ENCODE measurements around the gene FHOD1.

GRCh38 chr16:67245186-67245585 is 2.1 kb downstream of the FHOD1 start:
- no peak for TF ChIP-seq ZNF274 (IDR thresholded peaks at IDR 0.05; ENCODE audit: insufficient read depth, insufficient read length)
- TF ChIP-seq ETV6 (conservative IDR thresholded peaks at IDR 0.05 in 1 of 2, IDR thresholded peaks at IDR 0.05 in 1 of 2; ENCODE audit: borderline replicate concordance in 1 of 2, low read depth in 1 of 2) = no peak
- no peak for TF ChIP-seq BHLHE40 (IDR thresholded peaks at IDR 0.05; ENCODE audit: borderline replicate concordance in 1 of 2, low read depth in 2 of 2, low read length in 1 of 2)
- no peak for TF ChIP-seq CTCF (IDR thresholded peaks at IDR 0.05 in 2 of 3, conservative IDR thresholded peaks at IDR 0.05 in 1 of 3; ENCODE audit: control insufficient read depth in 2 of 3, extremely low read depth in 1 of 3, insufficient read depth in 1 of 3, low read depth in 3 of 3, low read length in 3 of 3)
- no peak for TF ChIP-seq JUND (IDR thresholded peaks at IDR 0.05; ENCODE audit: low read depth, low read length)
- TF ChIP-seq REST (IDR thresholded peaks at IDR 0.05; ENCODE audit: low read depth, low read length) = no peak
- no peak for TF ChIP-seq SRF (IDR thresholded peaks at IDR 0.05; ENCODE audit: low read depth in 2 of 2, low read length in 2 of 2)
- TF ChIP-seq ZBTB11 (CRISPR knock-in tag; IDR thresholded peaks at IDR 0.05) = no peak
- TF ChIP-seq HDAC2 (IDR thresholded peaks at IDR 0.05) = no peak
- TF ChIP-seq PRDM15 (CRISPR knock-in tag; IDR thresholded peaks at IDR 0.05) = no peak
- no peak for TF ChIP-seq POLR2AphosphoS5 (IDR thresholded peaks at IDR 0.05; ENCODE audit: low read length)

Data from GM12878 (cell line).